Measurements from ENCODE around the gene SLC39A11.

SLC39A11 gene

DNA sequence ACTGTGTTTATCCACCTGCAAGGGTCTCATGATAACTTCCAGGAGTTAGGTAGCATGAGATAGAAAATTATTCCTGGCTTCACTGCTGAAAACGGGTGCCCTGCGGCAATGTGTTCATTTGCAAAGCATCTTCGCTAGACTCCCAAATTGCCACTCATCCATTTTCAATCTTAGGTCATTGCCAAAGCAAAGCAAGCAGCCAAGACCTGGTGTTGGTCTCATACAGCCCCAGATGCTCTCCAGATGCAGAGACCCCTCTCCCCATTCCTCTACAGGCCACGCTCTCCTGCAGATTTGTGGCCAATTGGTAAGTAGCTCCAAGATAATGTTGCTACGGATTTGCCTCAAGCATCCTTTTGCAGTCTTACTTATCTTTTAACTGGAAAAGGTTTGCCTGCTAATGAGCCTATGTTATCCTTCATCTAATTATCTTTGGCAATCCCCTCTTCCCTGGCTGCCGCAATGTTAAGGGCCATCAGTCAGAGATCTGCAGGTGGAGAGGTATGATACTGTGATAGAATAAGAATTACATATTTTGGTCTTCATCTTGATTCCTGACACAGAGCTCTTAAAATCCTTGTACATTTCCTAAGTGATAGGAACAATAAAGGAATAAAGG is 222.0 kb downstream of the SLC39A11 start:
- no peak for DNase-seq (ENCODE audit: low spot score)

DNA sequence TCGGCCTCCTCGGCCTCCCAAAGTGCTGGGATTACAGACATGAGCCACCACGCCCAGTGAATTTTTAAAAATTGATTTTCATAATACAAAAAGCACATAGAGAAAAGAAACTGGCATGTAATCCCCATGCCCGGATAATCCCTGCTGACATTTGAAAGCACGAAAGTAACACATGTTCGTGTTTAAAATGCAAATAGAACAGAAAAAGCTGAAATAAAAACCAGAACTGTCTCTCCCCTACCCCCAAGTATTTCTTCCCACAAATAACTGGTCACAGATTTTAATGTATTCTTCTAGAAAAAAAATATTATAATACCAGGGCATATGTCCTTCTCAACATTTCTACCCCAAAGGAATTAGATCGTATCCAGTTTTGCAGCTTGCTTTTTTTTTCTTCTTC is 222.9 kb downstream of the SLC39A11 start:
- no peak for DNase-seq (ENCODE audit: low spot score)

DNA sequence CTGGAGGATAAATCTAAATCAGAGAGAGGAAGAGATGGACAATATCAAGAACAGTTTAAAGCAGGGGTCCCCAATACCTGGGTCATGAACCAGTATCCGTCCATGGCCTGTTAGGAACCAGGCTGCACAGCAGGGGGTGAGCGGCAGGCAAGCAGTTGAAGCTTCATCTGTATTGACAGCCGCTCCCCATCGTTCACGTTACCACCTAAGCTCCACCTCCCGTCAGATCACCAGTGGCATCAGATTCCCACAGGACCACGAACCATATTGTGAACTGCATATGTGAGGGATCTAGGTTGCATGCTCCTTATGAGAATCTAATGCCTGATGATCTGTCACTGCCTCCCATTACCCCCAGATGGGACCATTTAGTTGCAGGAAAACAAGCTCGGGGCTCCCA is 226.5 kb downstream of the SLC39A11 start:
- no peak for DNase-seq (ENCODE audit: low spot score)

- DNase-seq (ENCODE audit: low spot score): no peak
Observed at GRCh38 chr17:72863526-72864211, 228.8 kb downstream of the SLC39A11 start.

DNA sequence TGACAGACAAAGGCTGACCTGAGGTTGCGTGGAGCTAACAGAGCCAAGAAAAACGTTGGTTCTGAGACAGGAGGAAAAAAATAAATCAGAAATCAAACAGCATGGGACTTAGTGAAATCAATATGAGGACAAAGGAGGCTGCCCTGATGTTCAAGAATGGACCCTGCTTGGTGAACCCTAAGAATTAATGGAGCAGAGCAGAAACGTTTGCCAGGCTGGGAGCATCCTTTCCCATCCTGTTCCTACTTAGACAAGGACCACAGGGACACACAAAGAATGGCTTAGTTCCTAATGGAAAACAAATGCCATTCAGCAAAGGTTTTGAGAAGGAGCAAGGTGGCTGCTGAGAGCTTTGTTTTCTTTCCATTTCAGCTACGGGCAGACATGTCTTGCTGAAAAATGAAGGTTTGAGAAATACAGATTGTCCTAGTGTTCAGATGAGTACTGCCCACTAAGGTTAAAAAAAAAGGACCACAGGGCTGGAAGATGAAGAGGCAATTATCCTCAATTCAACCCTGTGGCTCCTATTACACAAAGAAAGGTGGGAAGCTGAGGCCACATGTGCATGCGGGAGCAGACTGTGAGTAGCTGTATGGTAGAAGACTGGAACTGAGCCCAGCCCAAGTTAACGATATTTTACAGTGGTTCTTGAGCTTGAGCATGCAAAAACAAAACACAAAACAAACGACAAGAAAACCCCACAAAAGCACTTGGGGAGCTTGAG is 230.1 kb downstream of the SLC39A11 start:
- DNase-seq (ENCODE audit: low spot score): no peak

- DNase-seq (ENCODE audit: low spot score): no peak
Observed at GRCh38 chr17:72861811-72862210, 230.7 kb downstream of the SLC39A11 start.

- DNase-seq (ENCODE audit: low spot score): no peak
Observed at GRCh38 chr17:72860778-72861177, 231.7 kb downstream of the SLC39A11 start.

- DNase-seq (ENCODE audit: low spot score): no peak
Observed at GRCh38 chr17:72858826-72859495, 233.5 kb downstream of the SLC39A11 start.

DNA sequence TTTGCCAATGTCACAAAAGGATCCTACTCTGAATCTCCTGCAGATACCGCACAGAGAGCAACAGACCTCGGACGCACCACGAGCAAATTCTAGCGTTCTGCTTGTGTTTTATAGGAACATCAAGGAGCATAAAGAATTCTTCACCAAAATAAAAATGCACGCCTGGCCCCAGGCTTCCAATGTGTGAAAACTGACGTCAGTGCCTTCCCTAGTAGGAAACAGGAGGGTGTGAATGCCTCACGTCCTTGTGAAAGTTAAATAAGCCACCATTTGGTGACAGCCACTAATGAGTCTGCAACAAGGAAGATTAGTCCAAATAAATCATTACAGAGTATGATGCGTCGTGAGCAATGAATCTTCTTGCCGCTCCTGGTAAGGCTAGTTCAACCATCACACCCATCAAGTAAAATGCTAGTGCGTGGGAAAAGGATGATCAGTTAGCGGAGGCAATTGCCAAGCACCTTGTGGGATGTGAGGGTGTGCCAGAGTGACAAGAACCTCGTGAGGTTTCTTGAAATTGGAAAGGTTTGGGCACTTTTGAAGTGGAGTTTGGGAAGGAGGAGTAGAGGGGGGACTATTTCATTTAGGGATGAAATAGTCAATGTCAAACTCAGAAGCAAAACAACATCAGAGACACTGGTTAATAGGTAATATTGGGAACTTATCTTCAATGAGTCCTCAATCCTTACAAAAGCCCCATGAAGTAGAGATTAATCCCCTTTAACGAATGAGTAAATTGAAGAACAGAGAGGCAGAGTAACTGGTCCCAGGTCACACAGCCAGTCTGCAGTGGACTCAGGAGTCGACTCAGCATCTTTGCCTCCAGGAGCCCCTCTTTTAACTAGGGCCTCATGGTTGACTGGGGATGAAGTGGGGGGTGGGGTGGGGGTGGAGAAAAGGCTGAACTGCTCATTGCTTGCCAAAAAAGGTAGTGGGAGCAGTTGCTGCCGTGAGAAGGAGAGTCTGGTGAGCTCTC is 238.8 kb downstream of the SLC39A11 start:
- DNase-seq (ENCODE audit: low spot score): peak; percentile 19

GRCh38 chr17:72852277-72852938 is 240.1 kb downstream of the SLC39A11 start:
- DNase-seq (ENCODE audit: low spot score): no peak

GRCh38 chr17:72850410-72851118 is 241.9 kb downstream of the SLC39A11 start:
- DNase-seq (ENCODE audit: low spot score): no peak

DNA sequence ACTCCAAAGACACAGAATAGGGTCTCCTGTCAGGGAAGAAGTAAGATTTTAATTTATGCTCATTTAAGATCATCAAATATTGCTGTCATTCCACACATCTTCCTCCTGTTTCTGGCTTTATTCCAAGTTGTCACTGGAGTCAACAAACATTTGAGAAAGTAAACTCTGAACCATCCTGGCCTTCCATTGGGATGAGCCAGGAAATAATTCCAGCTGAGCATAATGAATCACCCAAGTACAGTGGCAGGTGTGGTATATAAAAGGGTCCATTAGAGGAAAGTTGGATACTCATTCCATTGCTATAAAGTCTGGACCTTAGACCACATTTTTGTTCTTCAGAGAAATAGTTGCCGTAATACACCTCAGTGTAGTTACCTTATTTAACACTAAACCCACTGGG is 246.1 kb downstream of the SLC39A11 start:
- no peak for DNase-seq (ENCODE audit: low spot score)

- no peak for DNase-seq (ENCODE audit: low spot score)
Observed at GRCh38 chr17:72843591-72843990, 248.9 kb downstream of the SLC39A11 start.

DNA sequence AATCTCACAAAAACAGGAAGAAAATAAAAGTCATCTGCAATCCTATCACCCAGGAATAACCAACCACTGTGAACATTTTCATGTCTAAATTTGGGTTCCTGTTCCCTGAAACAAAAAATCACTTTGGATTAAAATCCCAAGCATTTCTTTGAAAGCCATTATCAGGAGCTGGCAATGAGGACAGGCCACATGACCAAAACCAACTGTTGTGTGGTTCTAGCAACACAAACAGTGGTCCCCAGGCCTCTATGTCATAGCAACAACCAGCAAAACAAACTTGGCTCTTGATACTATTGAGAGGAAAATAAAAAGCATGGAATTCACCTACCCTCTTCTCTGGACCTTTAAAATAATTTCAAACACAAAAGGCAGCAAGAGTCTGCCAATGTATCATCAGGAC is 252.5 kb downstream of the SLC39A11 start:
- no peak for DNase-seq (ENCODE audit: low spot score)

DNA sequence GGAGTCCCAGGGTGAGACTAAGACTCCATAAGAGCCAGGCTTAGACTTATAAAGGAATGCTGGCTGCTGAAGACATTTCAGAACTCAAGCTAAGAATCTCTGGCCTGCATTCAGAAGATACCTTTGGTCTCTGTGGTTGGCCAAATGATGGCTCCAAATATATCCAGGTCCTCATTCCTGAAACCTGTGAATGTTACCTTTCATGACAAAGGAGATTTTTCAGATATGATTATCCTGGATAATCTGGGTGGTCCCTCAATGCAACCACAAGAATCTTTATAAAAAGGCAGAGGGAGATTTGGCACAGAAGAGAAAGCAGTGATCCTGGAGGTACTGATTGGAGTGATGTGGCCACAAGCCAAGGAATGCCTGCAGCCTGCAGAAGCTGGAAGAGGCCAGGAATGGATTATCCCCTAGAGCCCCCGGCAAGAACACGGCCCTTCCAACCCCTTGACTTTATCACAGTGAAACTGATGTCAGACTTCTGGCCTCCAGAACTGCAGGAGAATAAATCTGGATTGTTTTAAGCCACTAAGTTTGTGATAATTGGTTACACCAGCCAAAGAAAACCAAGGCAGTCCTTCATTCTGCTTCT is 253.3 kb downstream of the SLC39A11 start:
- DNase-seq (ENCODE audit: low spot score): no peak

DNA sequence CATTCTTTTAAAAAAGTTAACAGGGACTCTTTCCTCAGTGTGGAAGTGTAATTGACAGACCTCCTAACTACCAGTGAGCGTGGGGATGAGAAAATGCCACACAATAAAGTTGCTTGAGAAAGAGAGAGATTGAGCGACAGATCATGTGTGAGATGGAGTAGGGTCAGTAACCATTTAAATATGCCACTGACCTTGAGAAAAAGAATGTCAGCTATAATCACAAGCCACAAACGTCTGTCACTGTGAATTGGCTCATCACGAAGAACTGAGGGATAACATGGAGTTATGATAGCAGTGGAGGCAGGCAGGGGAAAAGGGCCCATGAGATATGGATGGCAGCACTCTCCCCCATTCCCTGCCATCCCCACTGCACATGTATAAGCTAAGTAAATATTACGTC is 253.9 kb downstream of the SLC39A11 start:
- DNase-seq (ENCODE audit: low spot score): no peak

DNA sequence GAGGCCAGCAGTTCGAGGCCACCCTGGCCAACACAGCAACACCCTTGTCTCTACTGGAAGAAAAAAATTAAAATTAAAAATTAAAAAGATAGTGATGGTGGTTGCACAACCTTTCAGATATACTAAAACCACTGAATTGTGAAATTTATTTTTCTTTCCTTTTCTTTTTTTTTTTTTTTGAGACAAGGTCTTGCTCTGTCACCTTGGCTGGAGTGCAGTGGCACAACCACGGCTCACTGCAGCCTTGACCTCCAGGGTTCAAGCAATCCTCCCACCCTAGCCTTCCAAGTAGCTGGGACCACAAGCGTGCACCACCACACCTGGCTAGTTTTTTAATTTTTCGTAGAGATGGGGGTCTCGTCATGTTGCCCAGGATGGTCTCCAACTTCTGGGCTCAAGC is 254.4 kb downstream of the SLC39A11 start:
- no peak for DNase-seq (ENCODE audit: low spot score)

DNA sequence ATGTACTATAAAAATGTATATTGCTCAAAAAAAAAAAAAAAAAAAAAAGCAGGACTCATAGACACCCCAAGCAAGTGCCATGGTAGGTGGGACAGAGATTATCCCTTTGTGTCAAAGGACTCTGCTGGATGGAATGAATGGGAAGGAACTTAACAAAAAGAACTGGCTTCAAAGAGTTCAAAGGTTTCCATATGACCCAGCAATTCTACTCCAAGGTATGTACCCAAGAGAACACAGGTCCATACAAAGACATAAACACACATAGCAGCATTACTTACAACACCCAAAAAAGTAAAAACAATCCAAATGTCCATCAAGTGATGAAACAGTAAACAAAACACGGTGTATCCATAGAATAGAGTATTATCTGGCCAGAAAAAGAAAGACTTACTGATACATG is 255.2 kb downstream of the SLC39A11 start:
- no peak for DNase-seq (ENCODE audit: low spot score)

GRCh38 chr17:72833128-72833765 is 259.2 kb downstream of the SLC39A11 start:
- DNase-seq (ENCODE audit: low spot score): no peak
